Measurements from ENCODE around the gene TRIM71.
"Not testable (repeated sequence)": the region's sequence is repeated elsewhere in the genome, so short reads cannot be mapped to it uniquely, and the experiment has no call there.

The TRIM71 gene

GRCh38 chr3:32820430-32820829 is 2.6 kb downstream of the TRIM71 start:
- DNase-seq, result no peak

DNA sequence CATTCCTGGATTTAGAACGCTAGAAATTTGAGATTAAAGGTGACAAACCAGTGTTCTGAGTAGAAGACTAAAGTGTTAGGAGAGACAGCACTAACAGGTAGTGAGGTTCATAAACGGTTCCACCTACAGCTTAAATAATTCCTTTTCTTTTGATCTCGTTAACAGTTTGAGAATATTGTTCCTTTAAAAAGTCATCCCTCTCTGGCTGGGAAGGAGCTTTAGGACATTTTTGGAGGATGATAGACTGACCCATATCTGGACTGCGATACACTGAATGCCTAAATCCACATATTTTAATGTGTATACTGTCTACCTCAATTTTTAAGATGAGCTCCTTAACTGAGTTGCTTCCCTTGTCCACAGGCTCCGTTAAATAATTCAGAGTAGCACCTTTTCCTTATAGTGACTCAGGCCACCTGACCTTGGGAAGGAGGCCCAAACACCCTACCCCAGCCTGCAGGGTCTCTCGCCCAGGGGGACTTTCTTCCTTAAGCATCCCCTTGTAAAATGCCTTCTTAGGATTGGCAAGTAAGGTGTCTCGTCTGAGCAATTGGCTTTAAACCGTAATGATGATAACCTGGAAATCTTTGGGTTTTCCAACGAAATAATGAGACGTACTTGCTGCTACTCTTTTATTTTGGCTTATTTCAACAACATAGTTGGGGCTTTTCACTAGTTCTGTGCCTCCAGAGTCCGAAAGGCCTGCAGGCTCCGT is 3.3 kb downstream of the TRIM71 start:
- no peak for DNase-seq

- DNase-seq, result peak; percentile 95
Measured at GRCh38 chr3:32821686-32822296, 4.0 kb downstream of the TRIM71 start.

DNA sequence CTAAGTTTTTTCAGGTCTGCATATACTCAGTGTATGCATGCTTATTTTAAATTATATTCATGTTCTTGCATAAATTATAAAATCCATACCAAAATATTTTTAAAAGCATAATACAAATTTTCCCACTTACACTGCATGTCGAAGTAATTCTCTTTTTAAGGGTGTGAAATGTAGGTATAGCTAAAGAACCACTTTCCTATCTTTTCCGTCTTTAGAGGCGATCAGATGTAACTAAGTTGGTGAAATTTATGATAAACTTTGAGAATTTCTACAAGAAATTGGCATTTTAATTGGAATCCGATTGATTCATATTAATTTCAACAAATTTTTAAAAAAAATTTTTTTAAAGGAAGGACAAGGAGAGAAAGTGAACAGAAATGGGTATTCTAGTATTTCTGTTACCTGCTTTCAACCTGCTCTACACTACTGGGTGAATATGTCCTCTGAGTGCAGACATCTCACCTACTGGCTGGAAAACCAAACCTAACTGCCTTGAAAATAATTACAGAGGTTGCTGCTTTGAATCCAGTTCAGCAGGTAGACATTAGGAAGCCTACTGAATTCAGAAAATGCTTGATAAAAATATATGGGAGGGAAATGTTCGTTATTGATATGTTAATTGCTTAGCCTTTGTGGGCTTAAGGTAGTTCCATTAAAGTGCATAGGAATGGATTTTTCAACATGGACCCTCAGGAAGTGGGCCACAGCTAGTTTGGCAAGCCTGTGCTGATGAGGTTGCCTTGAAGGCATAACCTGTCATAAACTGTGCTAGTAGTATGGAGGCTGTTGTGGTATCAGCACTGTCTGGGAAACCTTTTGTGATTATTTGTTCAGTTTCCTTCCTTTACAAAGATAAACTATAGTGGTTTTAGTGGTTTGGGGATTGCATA is 5.1 kb downstream of the TRIM71 start:
- DNase-seq, result no peak

DNA sequence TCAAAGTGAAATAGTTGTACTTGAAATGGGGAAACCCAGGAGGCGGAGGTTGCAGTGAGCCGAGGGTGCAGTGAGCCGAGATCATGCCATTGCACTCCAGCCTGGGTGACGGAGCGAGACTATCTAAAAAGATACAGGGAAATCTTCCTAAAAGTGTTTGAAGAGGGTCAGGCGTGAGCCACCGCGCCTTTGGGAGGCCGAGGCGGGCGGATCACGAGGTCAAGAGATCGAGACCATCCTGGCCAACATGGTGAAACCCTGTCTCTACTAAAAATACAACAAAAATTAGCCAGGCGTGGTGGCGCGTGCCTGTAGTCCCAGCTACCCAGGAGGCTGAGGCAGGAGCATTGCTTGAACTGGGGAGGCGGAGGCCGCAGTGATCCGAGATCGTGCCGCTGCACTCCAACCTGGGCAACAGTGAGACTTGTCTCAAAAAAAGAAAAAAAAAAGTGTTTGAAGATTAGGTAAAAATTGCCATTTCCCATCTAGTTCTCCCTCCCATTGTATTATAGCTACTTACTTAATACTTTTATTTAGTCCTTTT is 5.9 kb downstream of the TRIM71 start:
- not testable (repeated sequence) for DNase-seq

- no peak for DNase-seq
Measured at GRCh38 chr3:32825601-32826375, 8.0 kb downstream of the TRIM71 start.

DNA sequence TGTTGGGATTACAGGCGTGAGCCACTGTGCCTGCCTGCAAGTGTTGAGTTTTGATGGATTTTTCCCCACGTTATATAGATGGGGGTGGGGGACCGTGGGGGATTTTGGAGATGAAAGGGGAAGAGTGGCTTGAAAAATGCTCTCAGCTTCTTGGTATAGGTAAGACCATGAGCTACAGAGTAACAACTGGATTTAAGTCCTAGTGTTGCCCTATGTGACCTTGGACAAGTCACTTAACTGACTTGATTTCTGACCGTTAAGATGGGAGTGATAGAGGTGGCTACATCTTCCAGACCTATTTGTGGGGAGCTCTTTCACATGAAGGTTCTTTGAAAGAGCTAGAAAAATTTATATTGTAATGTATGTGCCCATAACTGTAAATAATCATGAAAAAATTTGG is 13.3 kb downstream of the TRIM71 start:
- no peak for DNase-seq

- no peak for DNase-seq
Measured at GRCh38 chr3:32831791-32832190, 14.0 kb downstream of the TRIM71 start.

- no peak for DNase-seq
Measured at GRCh38 chr3:32832193-32832592, 14.4 kb downstream of the TRIM71 start.

GRCh38 chr3:32835049-32835371 is 17.2 kb downstream of the TRIM71 start:
- DNase-seq, result no peak

DNA sequence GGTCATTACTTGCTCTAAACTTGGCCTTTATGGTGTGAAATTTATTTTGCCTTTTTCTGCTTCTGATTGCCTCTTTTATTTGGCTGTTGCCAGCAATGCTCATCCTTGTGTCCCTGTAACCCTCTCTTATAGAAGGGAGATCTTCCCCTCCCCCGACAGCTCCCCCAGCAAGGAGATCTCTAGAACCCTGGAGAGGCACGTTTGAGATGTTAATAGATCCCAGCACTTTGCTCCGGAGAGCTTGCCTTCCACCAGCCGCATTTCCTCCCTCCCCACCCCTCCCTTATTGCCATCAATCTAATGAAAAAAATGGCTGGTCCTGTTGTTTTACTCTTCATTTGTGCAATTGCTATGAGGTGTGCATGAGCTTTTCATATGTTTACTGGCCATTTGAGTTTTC is 18.2 kb downstream of the TRIM71 start:
- DNase-seq, result no peak

DNA sequence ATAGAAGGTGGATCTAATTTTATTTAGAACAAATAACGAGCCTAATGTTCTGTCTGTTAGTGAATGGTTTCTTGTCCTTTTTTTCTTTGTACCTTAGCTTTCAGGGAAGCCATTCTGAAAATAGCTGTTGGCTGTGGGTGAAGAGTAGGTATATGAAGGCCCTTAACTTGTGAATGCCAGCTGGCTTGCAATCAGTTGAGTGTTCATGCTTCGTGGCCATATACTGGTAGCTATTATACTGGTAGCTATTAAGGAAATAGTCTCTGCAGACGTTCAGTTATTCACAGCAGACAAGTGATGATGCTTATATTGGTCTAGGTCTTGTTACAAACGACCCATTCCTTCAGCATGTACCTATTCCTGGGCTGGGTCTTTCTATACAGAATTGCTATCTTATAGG is 18.8 kb downstream of the TRIM71 start:
- DNase-seq, result no peak

- DNase-seq, result no peak
Measured at GRCh38 chr3:32837366-32837765, 19.6 kb downstream of the TRIM71 start.

DNA sequence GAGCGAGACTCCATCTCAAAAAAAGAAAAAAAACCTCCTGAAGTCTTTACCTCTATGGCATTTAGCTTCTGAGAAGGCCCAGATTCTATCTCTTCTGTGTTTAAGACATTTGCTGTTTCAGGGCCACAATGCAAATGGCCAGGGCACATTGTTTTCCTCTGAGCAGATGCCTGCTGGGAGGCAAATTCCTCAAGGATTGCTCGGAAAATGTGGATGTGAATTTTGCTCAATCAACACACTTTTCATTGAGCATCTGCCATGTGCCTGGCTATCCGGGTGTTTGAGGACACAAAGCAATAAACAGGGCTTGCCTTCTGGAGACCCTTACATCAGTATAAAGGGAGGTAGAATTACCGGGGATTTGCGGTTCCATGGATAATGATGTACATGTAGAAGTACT is 20.0 kb downstream of the TRIM71 start:
- no peak for DNase-seq

- DNase-seq, result no peak
Measured at GRCh38 chr3:32839714-32840085, 21.9 kb downstream of the TRIM71 start.

- DNase-seq, result no peak
Measured at GRCh38 chr3:32840086-32840841, 22.5 kb downstream of the TRIM71 start.

DNA sequence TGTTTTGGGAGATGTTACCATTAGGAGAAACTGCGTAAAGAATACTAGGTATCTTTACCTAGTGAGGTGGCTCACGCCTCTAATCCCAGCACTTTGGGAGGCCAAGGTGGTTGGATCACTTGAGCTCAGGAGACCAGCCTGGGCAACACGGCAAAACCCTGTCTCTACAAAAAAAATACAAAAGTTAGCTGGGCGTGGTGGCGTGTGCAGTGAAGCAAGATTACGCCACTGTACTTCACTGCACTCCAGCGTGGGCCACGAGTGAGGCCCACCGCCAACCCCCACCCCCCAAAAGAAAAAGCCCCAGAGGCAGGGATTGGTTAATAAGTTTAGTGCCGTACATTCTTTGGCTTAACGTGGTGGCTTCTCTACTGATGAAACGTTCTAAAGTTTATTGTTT is 23.5 kb downstream of the TRIM71 start:
- DNase-seq, result no peak

- DNase-seq, result no peak
Measured at GRCh38 chr3:32841867-32842470, 24.2 kb downstream of the TRIM71 start.

GRCh38 chr3:32842531-32842931 is 24.7 kb downstream of the TRIM71 start:
- no peak for DNase-seq

DNA sequence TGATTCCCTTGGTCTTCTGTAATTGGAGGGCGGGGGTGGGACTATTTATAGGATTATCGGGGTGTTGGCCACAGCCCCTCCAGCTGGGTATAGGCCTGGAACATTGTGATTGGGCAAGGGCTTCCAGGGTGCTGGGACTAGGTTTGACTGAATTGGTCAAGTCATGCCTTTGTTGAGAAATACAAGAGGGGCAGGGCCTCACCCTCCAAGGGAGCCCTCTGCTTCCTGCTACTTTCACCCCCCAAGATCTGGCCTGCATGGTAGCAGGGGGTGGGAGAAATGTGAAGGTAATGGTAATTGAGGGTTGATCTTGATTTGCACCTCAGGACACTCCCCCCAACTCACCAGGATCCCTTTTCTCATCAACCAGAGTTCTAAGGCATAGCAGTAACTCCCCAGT is 25.2 kb downstream of the TRIM71 start:
- no peak for DNase-seq

DNA sequence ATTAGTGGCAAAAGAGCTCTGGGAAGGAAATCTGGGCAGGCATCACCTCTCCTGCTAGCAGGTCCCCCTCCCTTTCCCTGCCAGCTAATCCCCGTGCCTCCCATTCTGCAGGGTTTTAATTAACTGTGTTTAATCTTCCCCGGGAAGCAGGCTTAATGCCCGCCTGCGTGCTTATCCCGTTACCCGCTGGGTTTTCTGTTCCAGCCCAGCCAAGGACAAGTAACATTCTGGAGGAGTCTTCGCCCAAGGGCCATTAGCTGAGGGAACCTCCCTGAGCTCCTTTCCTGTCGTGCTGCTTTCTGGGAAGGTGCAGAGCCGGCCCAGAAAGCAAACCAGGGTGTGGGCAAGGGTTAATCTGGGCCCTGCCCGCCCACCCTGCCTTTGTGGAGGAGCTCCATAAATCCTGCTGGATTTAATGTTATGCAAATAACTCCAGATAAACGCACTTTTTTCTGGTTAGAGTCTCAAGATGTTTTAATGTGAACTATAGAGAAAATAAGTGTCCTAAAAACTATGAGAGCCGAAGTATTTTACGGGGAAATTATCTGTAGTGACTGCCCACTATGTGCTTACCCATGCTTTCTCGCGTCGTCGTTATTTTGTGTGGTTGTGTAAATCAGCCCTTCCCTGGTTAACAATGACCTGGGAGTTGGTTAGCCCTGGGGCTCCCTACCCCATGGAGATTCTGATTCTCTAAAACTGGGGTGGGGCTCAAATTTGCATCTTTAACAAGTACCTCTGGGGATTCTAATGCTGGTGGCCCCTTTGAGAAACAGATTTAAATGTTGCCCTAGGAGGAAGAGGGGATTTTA is 25.9 kb downstream of the TRIM71 start:
- no peak for DNase-seq

Measured in 8988T (cell line).